GM15510 (cell line): ENCODE data around the gene SLC1A7.

ENCODE experiments used
- POLR2A ChIP-seq: IDR thresholded peaks from 3 replicates; pipeline ENCODE4 v1.6.1; 2011; ENCODE audit warnings: borderline replicate concordance; ENCODE audit not compliant: insufficient read length; ENCODE audit errors: extremely low read depth

The SLC1A7 gene

DNA sequence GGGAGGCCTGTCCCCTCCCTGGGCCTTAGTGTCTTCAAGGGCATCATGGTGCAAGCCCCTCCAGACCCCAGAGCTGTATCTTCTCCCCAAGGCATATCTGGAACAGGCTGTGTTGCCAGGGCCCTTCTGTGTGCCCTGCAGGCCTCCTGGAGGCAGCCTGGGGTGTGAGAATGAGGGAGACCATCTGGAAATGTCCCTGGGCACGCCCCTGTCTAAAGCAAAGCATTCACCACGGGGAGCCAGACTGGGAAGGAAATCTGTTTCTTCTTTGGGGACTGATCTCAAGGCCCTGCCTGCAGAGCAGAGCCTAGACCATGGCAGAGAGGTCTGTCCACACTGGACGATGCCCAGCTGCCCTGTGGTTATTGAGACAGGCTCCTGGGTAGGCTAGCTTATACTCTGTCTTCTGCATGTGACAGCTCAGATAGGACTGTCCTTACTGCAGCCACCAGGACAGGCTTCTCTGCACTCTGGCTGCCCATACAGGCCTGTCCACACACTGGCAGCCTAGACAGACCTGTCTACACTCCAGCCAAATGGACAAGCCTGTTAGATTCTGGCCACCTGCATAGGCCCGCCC lies 55.9 kb downstream of the SLC1A7 start:
- TF ChIP-seq POLR2A: no peak

DNA sequence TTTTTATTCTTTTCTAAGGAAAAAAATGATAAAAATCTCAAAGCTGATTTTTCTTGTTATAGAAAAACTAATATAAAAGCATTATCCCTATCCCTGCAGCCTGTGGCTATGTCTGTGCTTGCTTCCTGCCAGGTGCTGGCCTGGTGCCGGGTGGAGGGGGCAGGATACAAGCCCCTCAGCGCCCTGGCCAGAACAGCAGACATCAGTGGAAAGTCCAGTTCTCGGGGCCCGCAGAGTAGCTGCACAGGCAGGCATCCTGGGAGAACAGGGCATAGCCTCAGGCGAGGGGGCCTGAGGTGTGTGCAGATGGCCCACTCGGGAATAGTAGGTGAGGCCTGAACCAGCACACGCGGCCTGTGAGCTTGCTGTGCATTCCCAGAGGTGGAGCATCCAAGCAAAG lies 57.0 kb downstream of the SLC1A7 start:
- no peak for TF ChIP-seq POLR2A

DNA sequence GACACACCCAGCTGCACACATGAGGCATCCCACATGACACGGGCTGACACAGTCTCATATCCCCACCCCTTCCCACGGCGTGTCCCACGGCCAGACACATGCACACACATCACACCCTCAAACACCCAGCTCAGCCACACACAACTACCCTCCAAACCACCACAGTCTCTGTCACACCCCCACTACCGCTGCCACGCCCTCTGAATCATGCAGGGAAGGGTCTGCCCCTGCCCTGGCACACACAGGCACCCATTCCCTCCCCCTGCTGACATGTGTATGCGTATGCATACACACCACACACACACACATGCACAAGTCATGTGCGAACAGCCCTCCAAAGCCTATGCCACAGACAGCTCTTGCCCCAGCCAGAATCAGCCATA lies 57.9 kb downstream of the SLC1A7 start:
- TF ChIP-seq POLR2A: no peak

DNA sequence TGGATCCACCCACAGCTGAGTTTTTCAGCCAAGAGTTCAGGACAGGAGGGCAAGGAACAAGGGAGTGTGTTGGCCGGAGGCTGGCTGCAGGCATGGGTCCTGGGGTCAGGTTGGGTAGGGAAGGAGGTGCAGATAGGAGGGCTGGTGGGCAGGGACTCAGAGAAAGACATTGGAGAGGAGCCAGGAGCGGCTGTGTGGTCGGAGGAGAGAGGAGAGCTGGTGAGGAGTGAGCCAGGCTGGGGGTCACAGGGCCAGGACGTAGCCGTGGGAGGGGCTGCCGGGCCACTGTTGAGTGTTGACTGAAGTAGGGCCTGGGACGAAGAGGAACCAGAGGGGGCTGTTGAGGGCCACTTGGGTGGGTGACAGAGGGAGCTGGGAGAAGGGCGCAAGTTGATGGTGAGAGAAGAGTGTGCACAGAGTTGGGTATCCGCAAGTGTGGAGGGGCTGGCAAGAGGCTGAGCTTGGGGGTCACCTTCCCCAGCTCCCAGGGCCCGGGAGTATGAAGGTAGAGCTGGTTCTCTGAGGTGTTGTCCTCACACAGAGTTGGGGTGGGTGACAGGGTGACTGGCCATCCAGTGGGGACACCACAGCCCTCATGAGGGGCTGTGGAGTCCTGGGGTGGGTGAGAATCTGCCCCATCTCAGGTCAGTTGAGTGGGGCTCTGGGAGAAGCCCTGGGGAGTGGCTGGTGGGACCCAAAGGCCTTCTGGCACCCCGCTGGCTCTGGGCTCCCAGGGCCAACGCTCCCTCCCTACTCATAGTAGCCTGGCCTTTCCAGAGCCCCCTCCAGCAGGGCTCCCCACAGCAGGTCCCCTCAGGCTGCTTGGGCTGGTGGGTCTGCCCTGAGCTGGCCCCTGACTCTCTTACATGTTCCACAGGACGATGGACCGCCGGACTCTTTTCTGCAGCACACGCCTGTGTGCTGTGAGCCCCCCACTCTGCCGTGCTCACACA lies 58.5 kb downstream of the SLC1A7 start:
- TF ChIP-seq POLR2A: no peak

DNA sequence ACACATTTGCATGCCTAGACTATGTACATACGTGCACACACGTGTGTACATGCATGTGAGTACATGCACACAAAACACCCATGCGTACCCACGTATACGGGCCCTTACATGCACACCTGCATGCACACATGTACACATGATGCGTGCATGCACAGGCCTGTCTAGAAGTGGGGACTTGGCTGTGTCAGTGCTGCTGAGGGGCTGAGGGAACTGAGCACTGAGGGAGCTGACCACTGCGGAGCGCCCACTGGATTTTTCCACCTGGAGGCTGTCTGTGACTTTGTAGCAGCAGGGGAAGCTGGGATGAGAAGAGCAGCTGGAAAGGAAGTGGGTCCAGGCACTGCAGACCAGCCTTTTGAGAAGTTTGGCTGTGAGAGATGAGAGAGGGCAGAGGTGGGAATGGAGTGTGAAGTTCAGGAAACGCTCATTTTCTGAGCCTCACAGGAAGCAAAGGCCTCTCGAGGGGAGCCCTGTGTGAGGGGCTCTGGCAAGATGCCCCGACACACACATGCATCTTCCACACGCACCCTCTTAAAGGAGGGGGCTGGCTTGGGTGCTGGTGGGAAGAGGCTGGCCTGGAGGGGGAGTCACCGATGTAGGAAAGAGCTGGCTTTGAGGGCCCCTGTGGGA lies 59.5 kb downstream of the SLC1A7 start:
- TF ChIP-seq POLR2A: no peak

DNA sequence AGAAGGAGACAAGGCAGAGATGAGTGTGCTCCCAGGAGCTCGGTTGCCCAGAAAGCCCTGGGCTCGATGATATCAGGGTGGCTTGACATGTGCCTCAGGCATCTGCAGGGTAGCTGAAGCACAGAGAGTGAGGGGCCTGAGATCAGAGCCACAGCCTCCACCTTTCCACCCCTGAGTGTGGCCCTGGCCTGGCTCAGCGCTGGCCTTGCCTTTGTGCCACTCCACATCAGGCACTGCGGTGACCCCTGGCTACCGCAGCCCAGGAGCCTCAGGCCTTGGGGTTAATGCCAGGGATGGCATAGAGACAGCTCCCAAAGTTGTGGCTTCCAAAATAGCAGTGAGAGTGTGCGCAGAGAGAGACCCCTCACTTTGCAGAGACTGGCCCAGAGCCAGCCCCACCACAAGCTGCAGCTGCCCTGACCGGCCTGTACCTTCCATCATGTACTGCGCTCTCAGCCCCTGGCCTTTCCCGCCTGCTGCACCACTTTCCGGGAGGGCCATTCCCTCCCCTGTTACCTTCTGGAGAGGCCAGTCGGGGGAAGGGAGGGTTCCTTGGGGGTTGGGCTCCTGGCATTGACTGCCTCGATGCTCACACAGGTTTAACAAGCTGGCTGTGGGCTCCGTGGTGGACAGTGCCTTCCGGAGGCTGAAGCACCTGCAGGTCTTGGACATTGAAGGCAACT lies 60.9 kb downstream of the SLC1A7 start:
- TF ChIP-seq POLR2A: no peak

GRCh38 chr1:53080769-53081168 lies 61.7 kb downstream of the SLC1A7 start:
- no peak for TF ChIP-seq POLR2A

GRCh38 chr1:53080041-53080440 lies 62.4 kb downstream of the SLC1A7 start:
- TF ChIP-seq POLR2A: no peak

GRCh38 chr1:53079251-53079650 lies 63.2 kb downstream of the SLC1A7 start:
- no peak for TF ChIP-seq POLR2A

GRCh38 chr1:53078333-53079101 lies 63.9 kb downstream of the SLC1A7 start:
- no peak for TF ChIP-seq POLR2A

- no peak for TF ChIP-seq POLR2A
Observed at GRCh38 chr1:53077599-53077965, 64.9 kb downstream of the SLC1A7 start.

DNA sequence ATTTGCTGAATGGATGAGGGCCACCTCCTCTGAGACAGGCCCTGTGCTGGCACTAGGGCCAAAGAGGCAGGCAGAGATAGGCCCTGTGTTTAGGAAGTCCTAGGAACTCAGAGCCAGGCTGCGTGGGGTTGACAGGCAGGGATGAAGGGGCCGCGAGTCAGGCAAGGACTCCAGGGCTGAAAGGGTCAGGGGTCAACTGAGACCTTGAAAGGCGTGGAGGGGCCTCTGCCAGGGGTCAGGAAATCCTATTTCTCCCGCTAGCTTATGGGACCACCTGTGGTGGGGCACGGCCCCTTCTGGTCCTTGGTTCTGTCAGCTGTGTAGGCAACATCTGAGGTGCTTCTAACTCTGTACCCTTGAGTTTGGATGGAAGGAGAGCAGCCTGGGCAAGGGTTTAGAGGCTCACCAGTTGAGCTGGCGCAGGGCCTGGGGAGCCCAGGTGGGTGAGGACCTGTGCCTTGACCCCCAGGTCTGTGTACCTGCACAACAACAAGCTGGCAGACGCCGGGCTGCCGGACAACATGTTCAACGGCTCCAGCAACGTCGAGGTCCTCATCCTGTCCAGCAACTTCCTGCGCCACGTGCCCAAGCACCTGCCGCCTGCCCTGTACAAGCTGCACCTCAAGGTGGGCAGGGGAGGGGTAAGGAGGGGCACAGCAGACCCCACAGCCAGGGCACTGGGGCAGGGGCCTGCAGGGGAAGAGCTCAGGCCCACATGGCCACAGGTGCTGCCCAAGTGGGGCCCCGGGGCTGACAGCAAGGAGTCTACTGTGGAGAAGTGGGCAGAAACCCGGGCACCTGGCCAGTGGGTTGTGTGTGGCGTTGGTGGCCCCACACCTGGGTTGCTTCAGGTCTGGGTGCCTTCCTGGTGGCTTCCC lies 65.5 kb downstream of the SLC1A7 start:
- no peak for TF ChIP-seq POLR2A

GRCh38 chr1:53076165-53076564 lies 66.3 kb downstream of the SLC1A7 start:
- TF ChIP-seq POLR2A: no peak
